PFSK-1 (cell line): ENCODE results near the gene CA5B.

ENCODE experiments used
- POLR2AphosphoS5 ChIP-seq: IDR thresholded peaks from 2 replicates; pipeline ENCODE4 v1.6.1; 2012; ENCODE audit warnings: low read depth, mild to moderate bottlenecking, control low read depth, low read length, moderate library complexity
- SIN3A ChIP-seq: IDR thresholded peaks from 2 replicates; pipeline ENCODE4 v1.6.1; 2012; ENCODE audit warnings: mild to moderate bottlenecking, low read length, moderate library complexity, borderline replicate concordance; ENCODE audit not compliant: insufficient read depth
- TAF1 ChIP-seq: IDR thresholded peaks from 2 replicates; pipeline ENCODE4 v1.6.1; 2012; ENCODE audit warnings: low read length, control low read depth, borderline replicate concordance; ENCODE audit not compliant: insufficient read depth
- TF ChIP-seq, protein P1 (sequence below), 2 experiments: IDR thresholded peaks; 2 replicates each; pipeline versions ENCODE4 v1.6.1 to v1.8.0; 2011 to 2012; ENCODE audit warnings: low read depth in 2 of 2, low read length in 2 of 2, control low read depth in 1 of 2, inconsistent platforms in 1 of 2, mild to moderate bottlenecking in 1 of 2, moderate library complexity in 1 of 2; ENCODE audit not compliant: insufficient read depth in 1 of 2

- TF ChIP-seq, protein P1, sequence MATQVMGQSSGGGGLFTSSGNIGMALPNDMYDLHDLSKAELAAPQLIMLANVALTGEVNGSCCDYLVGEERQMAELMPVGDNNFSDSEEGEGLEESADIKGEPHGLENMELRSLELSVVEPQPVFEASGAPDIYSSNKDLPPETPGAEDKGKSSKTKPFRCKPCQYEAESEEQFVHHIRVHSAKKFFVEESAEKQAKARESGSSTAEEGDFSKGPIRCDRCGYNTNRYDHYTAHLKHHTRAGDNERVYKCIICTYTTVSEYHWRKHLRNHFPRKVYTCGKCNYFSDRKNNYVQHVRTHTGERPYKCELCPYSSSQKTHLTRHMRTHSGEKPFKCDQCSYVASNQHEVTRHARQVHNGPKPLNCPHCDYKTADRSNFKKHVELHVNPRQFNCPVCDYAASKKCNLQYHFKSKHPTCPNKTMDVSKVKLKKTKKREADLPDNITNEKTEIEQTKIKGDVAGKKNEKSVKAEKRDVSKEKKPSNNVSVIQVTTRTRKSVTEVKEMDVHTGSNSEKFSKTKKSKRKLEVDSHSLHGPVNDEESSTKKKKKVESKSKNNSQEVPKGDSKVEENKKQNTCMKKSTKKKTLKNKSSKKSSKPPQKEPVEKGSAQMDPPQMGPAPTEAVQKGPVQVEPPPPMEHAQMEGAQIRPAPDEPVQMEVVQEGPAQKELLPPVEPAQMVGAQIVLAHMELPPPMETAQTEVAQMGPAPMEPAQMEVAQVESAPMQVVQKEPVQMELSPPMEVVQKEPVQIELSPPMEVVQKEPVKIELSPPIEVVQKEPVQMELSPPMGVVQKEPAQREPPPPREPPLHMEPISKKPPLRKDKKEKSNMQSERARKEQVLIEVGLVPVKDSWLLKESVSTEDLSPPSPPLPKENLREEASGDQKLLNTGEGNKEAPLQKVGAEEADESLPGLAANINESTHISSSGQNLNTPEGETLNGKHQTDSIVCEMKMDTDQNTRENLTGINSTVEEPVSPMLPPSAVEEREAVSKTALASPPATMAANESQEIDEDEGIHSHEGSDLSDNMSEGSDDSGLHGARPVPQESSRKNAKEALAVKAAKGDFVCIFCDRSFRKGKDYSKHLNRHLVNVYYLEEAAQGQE (IDR thresholded peaks at IDR 0.05; ENCODE audit: insufficient read depth in 1 of 2, low read depth in 2 of 2, low read length in 2 of 2) = no peak
- TF ChIP-seq POLR2AphosphoS5 (no peak), TAF1 (no peak), SIN3A (no peak)
Measured at GRCh38 chrX:15822922-15823321, 84.9 kb downstream of the CA5B start.
